Heart left ventricle (tissue), 13 donors: ENCODE measurements around the gene WNT5A.

Experiments used
- POLR2A ChIP-seq, 2 donors: fragments of 450-650 bp; IDR thresholded peaks; one replicate each; pipeline ENCODE4 v1.6.1; 2017; ENCODE audit warnings: antibody characterized with exemption in 2 of 2, mild to moderate bottlenecking in 2 of 2, moderate library complexity in 2 of 2
- TF ChIP-seq, protein P1 (sequence below), 12 donors: fragments of 200-600 bp; sonication (generic) in 4 of 12; IDR thresholded peaks; one replicate each; pipeline versions ENCODE4 v1.5.0 to v1.8.0; 2018 to 2022; ENCODE audit warnings: antibody characterized with exemption in 12 of 12, mild to moderate bottlenecking in 5 of 12
- donor health status: ischemic (EF 13 %, LVEDD 7.1; RV severe dilation, severe dysfunction).
- donor health status: DM: no; HTN: yes; CAD: no.
- donor health status: DM: no; HTN: no; CAD: no.
- donor health status: ischemic (EF 25% LVEDD 6.9; RV normal size, moderate dysfunction).
- donor health status: ischemic (EF 25% LVEDD 5.7; RV mildly dilated, moderate dysfunction).
- donor health status: ischemic (EF 35%, LVEDD 5.7; RV mildly dilated, moderate dysfunction).
- donor health status: nonischemic (EF 11% LVEDD 7.7; RV severe dilation, severe dysfunction).
- donor health status: DM: yes; HTN: yes; CAD: no.
- donor health status: PGD.
- donor health status: ischemic (EF 29% LVEDD 5.4; RV normal size, mild dysfunction).
- donor health status: nonischemic (EF 23%, LVEDD 6.1; RV moderate dilation, normal function).

GRCh38 chr3:55484801-55485791 lies 2.0 kb downstream of the WNT5A start:
- TF ChIP-seq, protein P1, sequence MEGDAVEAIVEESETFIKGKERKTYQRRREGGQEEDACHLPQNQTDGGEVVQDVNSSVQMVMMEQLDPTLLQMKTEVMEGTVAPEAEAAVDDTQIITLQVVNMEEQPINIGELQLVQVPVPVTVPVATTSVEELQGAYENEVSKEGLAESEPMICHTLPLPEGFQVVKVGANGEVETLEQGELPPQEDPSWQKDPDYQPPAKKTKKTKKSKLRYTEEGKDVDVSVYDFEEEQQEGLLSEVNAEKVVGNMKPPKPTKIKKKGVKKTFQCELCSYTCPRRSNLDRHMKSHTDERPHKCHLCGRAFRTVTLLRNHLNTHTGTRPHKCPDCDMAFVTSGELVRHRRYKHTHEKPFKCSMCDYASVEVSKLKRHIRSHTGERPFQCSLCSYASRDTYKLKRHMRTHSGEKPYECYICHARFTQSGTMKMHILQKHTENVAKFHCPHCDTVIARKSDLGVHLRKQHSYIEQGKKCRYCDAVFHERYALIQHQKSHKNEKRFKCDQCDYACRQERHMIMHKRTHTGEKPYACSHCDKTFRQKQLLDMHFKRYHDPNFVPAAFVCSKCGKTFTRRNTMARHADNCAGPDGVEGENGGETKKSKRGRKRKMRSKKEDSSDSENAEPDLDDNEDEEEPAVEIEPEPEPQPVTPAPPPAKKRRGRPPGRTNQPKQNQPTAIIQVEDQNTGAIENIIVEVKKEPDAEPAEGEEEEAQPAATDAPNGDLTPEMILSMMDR (IDR thresholded peaks at IDR 0.05), result peak; percentile 51 to 86 (median 72)
- no peak for TF ChIP-seq POLR2A (IDR thresholded peaks at IDR 0.05)
